Measurements from ENCODE around the gene MT1G.

Gene MT1G

GRCh38 chr16:56636616-56637413 is 31.1 kb downstream of the MT1G start:
- no peaks in the 10 kb centered on the region for H3K36me3 ChIP-seq (replicated peaks in 1 of 2; ENCODE audit: control insufficient read depth in 2 of 2, insufficient read depth in 2 of 2, low read length in 2 of 2)
- no peak overlapping the region for H2BK15ac ChIP-seq (ENCODE audit: low read length)
- no peak for DNase-seq (ENCODE audit: low spot score)
- H3K79me1 ChIP-seq (ENCODE audit: low read depth, low read length), result no peaks in the 10 kb centered on the region
- H3K18ac ChIP-seq (ENCODE audit: low read length), result no peak overlapping the region
- H3K4me2 ChIP-seq (ENCODE audit: insufficient read depth, low read length, poor library complexity, severe bottlenecking), result no peak overlapping the region
- peaks cover 1 to 3% of the 10 kb centered on the region in 2 donors for H3K4me1 ChIP-seq (ENCODE audit: control insufficient read depth in 2 of 2, insufficient read depth in 1 of 2, low read depth in 1 of 2, low read length in 2 of 2)
- no peak overlapping the region for H3K9ac ChIP-seq (ENCODE audit: low read depth, low read length, poor library complexity)
- H2AK5ac ChIP-seq (ENCODE audit: low read depth, low read length), result no peak overlapping the region
- no peak overlapping the region for H3K4ac ChIP-seq (ENCODE audit: low read length)
- H3K14ac ChIP-seq (ENCODE audit: low read length), result no peak overlapping the region
- no peak overlapping the region for H2BK5ac ChIP-seq (ENCODE audit: low read length)
- no CpG with 5 or more reads among the region's 9 CpGs for WGBS, 2 donors (ENCODE audit: extremely low coverage in 2 of 2, insufficient read length in 2 of 2, insufficient replicate concordance in 1 of 2)
- H3K27ac ChIP-seq (replicated peaks; ENCODE audit: low read length), result no peak overlapping the region
- no peak overlapping the region for H2AFZ ChIP-seq (ENCODE audit: low read length)
- no peak overlapping the region for H3K4me3 ChIP-seq (ENCODE audit: low read length in 2 of 2)
- H4K8ac ChIP-seq (ENCODE audit: low read depth, low read length), result no peak overlapping the region
- H3K27me3 ChIP-seq (ENCODE audit: control insufficient read depth in 3 of 3, insufficient read depth in 3 of 3, low read depth in 1 of 3, low read length in 3 of 3), result peaks cover 59 to 100% (median 98%) of the 10 kb centered on the region in 3 experiments
- H4K91ac ChIP-seq (ENCODE audit: low read depth, low read length, poor library complexity), result no peak overlapping the region
- no peak overlapping the region for H2BK12ac ChIP-seq (ENCODE audit: low read length)
- H3K23ac ChIP-seq (ENCODE audit: low read depth, low read length, poor library complexity), result peak overlapping the region; percentile 17
- no peak overlapping the region for H2BK120ac ChIP-seq (ENCODE audit: low read depth, low read length)
- H3K9me3 ChIP-seq (replicated peaks in 1 of 2; ENCODE audit: control insufficient read depth in 2 of 2, insufficient read depth in 1 of 2, low read depth in 1 of 2, low read length in 2 of 2), result no peaks in the 10 kb centered on the region

GRCh38 chr16:56635441-56635967 is 32.4 kb downstream of the MT1G start:
- WGBS, 2 donors (ENCODE audit: extremely low coverage in 2 of 2, insufficient read length in 2 of 2, insufficient replicate concordance in 1 of 2), result no CpG with 5 or more reads among the region's 40 CpGs
- H3K79me1 ChIP-seq (ENCODE audit: low read depth, low read length), result no peaks in the 10 kb centered on the region
- no peak overlapping the region for H4K8ac ChIP-seq (ENCODE audit: low read depth, low read length)
- DNase-seq (ENCODE audit: low spot score), result no peak
- H3K9ac ChIP-seq (ENCODE audit: low read depth, low read length, poor library complexity), result no peak overlapping the region
- H3K9me3 ChIP-seq (replicated peaks in 1 of 2; ENCODE audit: control insufficient read depth in 2 of 2, insufficient read depth in 1 of 2, low read depth in 1 of 2, low read length in 2 of 2), result no peaks in the 10 kb centered on the region
- H3K4me1 ChIP-seq (ENCODE audit: control insufficient read depth in 2 of 2, insufficient read depth in 1 of 2, low read depth in 1 of 2, low read length in 2 of 2), result peaks cover 1 to 3% of the 10 kb centered on the region in 2 donors
- no peak overlapping the region for H3K27ac ChIP-seq (replicated peaks; ENCODE audit: low read length)
- no peak overlapping the region for H3K4me3 ChIP-seq (ENCODE audit: low read length in 2 of 2)
- no peak overlapping the region for H2BK120ac ChIP-seq (ENCODE audit: low read depth, low read length)
- no peak overlapping the region for H4K91ac ChIP-seq (ENCODE audit: low read depth, low read length, poor library complexity)
- H3K14ac ChIP-seq (ENCODE audit: low read length), result no peak overlapping the region
- H2BK12ac ChIP-seq (ENCODE audit: low read length), result no peak overlapping the region
- H3K27me3 ChIP-seq (ENCODE audit: control insufficient read depth in 3 of 3, insufficient read depth in 3 of 3, low read depth in 1 of 3, low read length in 3 of 3), result peaks cover 61 to 100% (median 99%) of the 10 kb centered on the region in 3 experiments
- peak overlapping the region; percentile 3 for H2AK5ac ChIP-seq (ENCODE audit: low read depth, low read length)
- H3K23ac ChIP-seq (ENCODE audit: low read depth, low read length, poor library complexity), result no peak overlapping the region
- H3K18ac ChIP-seq (ENCODE audit: low read length), result peak overlapping the region; percentile 49
- no peak overlapping the region for H3K4ac ChIP-seq (ENCODE audit: low read length)
- no peak overlapping the region for H2BK15ac ChIP-seq (ENCODE audit: low read length)
- no peaks in the 10 kb centered on the region for H3K36me3 ChIP-seq (replicated peaks in 1 of 2; ENCODE audit: control insufficient read depth in 2 of 2, insufficient read depth in 2 of 2, low read length in 2 of 2)
- H2BK5ac ChIP-seq (ENCODE audit: low read length), result no peak overlapping the region
- H3K4me2 ChIP-seq (ENCODE audit: insufficient read depth, low read length, poor library complexity, severe bottlenecking), result no peak overlapping the region
- H2AFZ ChIP-seq (ENCODE audit: low read length), result peak overlapping the region; percentile 47

DNA sequence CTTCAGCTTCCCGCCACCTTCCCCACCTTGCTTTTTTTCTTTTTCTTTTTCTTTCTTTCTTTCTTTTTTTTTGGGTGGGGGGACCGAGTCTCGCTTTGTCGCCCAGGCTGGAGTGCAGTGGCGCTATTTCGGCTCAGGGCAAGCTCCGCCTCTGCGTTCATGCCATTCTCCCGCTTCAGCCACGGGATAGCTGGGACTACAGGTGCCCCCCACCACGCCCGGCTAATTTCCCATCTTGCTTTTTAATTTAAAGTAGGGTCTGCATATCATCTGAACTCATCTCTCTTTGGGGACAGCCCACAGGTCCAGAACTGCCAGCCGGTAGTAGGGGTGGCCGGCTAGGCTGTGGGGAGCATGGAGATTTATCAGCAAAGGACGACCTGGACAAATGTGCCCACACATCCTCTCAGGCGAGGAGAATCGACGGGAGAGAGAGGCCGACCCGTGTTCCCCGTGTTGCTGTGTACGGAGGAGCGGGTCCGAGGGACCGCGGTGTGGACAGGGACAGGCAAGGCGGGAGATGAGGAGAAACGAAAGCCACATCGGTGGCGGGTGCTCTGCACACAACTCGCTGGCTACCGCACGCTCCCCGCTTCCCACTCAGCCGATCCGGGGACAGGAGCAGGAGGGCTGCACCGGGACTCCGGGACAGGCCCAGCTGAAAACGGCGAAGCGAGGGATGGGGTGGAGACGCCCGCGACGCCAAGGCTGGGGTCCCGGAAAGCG is 33.0 kb downstream of the MT1G start:
- Histone ChIP-seq H3K27ac (replicated peaks; ENCODE audit: low read length) (no peak overlapping the region), H3K4ac (ENCODE audit: low read length) (no peak overlapping the region), H4K8ac (ENCODE audit: low read depth, low read length) (no peak overlapping the region), H3K18ac (ENCODE audit: low read length) (no peak overlapping the region), H3K4me1 (ENCODE audit: control insufficient read depth in 2 of 2, insufficient read depth in 1 of 2, low read depth in 1 of 2, low read length in 2 of 2) (peaks cover 1 to 3% of the 10 kb centered on the region in 2 donors), H2AK5ac (ENCODE audit: low read depth, low read length) (peak overlapping the region; percentile 3), H3K79me1 (ENCODE audit: low read depth, low read length) (no peaks in the 10 kb centered on the region), H2BK15ac (ENCODE audit: low read length) (no peak overlapping the region), H3K9ac (ENCODE audit: low read depth, low read length, poor library complexity) (no peak overlapping the region), H3K36me3 (replicated peaks in 1 of 2; ENCODE audit: control insufficient read depth in 2 of 2, insufficient read depth in 2 of 2, low read length in 2 of 2) (no peaks in the 10 kb centered on the region), H3K27me3 (ENCODE audit: control insufficient read depth in 3 of 3, insufficient read depth in 3 of 3, low read depth in 1 of 3, low read length in 3 of 3) (peaks cover 64 to 100% (median 100%) of the 10 kb centered on the region in 3 experiments), H3K4me2 (ENCODE audit: insufficient read depth, low read length, poor library complexity, severe bottlenecking) (no peak overlapping the region), H2BK12ac (ENCODE audit: low read length) (no peak overlapping the region), H2BK5ac (ENCODE audit: low read length) (no peak overlapping the region), H3K23ac (ENCODE audit: low read depth, low read length, poor library complexity) (no peak overlapping the region), H2BK120ac (ENCODE audit: low read depth, low read length) (no peak overlapping the region), H3K14ac (ENCODE audit: low read length) (no peak overlapping the region), H3K4me3 (ENCODE audit: low read length in 2 of 2) (peak overlapping the region in 1 of 2 donors; percentile 30), H3K9me3 (replicated peaks in 1 of 2; ENCODE audit: control insufficient read depth in 2 of 2, insufficient read depth in 1 of 2, low read depth in 1 of 2, low read length in 2 of 2) (no peaks in the 10 kb centered on the region), H2AFZ (ENCODE audit: low read length) (peak overlapping the region; percentile 47), H4K91ac (ENCODE audit: low read depth, low read length, poor library complexity) (no peak overlapping the region)
- no CpG with 5 or more reads among the region's 47 CpGs for WGBS, 2 donors (ENCODE audit: extremely low coverage in 2 of 2, insufficient read length in 2 of 2, insufficient replicate concordance in 1 of 2)
- DNase-seq (ENCODE audit: low spot score), result no peak

GRCh38 chr16:56633535-56633934 is 34.3 kb downstream of the MT1G start:
- Histone ChIP-seq H3K4me1 (ENCODE audit: control insufficient read depth in 2 of 2, insufficient read depth in 1 of 2, low read depth in 1 of 2, low read length in 2 of 2) (peaks cover 1 to 2% of the 10 kb centered on the region in 2 donors), H2BK5ac (ENCODE audit: low read length) (no peak overlapping the region), H2AFZ (ENCODE audit: low read length) (no peak overlapping the region), H3K9me3 (replicated peaks in 1 of 2; ENCODE audit: control insufficient read depth in 2 of 2, insufficient read depth in 1 of 2, low read depth in 1 of 2, low read length in 2 of 2) (no peaks in the 10 kb centered on the region), H3K4ac (ENCODE audit: low read length) (no peak overlapping the region), H2BK120ac (ENCODE audit: low read depth, low read length) (no peak overlapping the region), H2BK15ac (ENCODE audit: low read length) (no peak overlapping the region), H3K4me2 (ENCODE audit: insufficient read depth, low read length, poor library complexity, severe bottlenecking) (no peak overlapping the region), H3K23ac (ENCODE audit: low read depth, low read length, poor library complexity) (peak overlapping the region; percentile 67), H3K27ac (replicated peaks; ENCODE audit: low read length) (no peak overlapping the region), H3K79me1 (ENCODE audit: low read depth, low read length) (no peaks in the 10 kb centered on the region), H3K27me3 (ENCODE audit: control insufficient read depth in 3 of 3, insufficient read depth in 3 of 3, low read depth in 1 of 3, low read length in 3 of 3) (peaks cover 60 to 100% (median 100%) of the 10 kb centered on the region in 3 experiments), H4K8ac (ENCODE audit: low read depth, low read length) (no peak overlapping the region), H3K18ac (ENCODE audit: low read length) (peak overlapping the region; percentile 13), H3K14ac (ENCODE audit: low read length) (no peak overlapping the region), H3K9ac (ENCODE audit: low read depth, low read length, poor library complexity) (no peak overlapping the region), H2BK12ac (ENCODE audit: low read length) (no peak overlapping the region), H4K91ac (ENCODE audit: low read depth, low read length, poor library complexity) (no peak overlapping the region), H3K4me3 (ENCODE audit: low read length in 2 of 2) (no peak overlapping the region), H3K36me3 (replicated peaks in 1 of 2; ENCODE audit: control insufficient read depth in 2 of 2, insufficient read depth in 2 of 2, low read length in 2 of 2) (no peaks in the 10 kb centered on the region), H2AK5ac (ENCODE audit: low read depth, low read length) (no peak overlapping the region)
- no peak for DNase-seq (ENCODE audit: low spot score)
- WGBS, 2 donors (ENCODE audit: extremely low coverage in 2 of 2, insufficient read length in 2 of 2, insufficient replicate concordance in 1 of 2), result no CpG with 5 or more reads among the region's 7 CpGs

All from neuronal stem cell (in vitro differentiated cells).